Eye (tissue), 1 donor: Measurements from ENCODE around the gene MYH14.
A peak's percentile ranks its signal among the peaks of the same experiment; 100 is the strongest.

Experiments
- DNase-seq: peaks from one replicate; pipeline ENCODE4 v3.0.0-alpha.2; 2015

Gene MYH14

DNA sequence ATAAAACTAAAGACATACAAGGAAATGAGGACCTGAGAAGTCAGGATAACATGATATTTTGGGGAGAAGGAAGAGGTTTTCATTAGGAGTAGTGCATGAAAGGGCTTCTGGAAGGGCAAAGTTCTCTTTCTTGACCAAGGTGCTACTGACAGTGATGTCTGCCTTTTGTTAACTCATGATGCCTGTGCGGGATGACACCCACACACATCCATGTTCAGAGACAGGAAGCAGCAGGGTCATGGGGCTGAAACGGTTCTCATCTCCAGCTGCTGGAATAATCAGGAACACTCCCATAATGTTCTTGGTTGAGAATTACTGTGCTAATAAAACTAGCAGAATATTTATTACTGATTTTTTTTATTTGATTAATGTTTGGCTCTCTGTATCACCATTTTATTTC lies 96.6 kb downstream of the MYH14 start:
- DNase-seq = no peak

DNA sequence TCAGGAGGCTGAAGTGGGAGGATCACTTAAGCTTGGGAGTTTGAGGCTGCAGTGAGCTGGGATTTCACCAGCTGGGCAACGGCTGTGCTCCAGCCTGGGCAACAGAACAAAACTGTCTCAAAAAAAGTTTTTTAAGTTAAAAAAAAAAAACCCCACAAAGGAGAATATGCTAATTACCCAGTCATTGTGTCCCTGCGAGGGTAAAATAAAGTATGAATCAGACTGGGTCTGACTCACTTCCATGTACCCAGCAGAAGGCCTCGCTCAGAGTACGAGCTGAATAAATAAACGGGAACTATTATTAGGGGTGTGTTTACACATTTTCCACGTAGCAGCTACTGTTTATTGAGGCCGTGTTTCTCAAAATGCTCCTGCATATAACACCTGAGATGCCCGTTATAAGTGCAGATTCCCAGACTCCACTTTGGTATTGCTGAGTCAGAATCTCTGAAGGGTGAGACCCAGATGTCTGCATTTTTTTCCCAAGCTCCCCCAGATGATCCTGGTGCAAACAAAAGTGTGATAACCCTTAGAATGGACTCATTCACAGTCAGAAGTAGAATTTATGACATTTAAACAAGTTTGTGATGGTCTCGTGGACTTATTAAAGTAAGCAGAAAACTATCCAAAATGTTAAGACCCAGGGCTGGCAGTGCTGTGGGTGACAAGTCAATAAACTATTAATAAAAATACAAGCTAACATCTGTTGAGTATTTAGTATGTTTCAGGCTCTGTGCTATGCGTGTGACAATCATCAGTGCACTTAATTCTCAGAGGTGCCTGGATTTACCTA lies 97.6 kb downstream of the MYH14 start:
- DNase-seq = no peak

DNA sequence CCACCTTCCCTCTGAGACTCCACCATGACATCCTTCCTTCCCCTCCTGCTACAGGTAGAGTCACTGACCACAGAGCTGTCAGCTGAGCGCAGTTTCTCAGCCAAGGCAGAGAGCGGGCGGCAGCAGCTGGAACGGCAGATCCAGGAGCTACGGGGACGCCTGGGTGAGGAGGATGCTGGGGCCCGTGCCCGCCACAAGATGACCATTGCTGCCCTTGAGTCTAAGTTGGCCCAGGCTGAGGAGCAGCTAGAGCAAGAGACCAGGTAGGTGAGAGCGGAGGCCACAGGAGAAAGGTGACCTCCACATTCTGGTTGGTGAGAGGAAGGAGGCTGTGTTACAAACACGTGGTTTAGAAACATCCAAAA lies 98.2 kb downstream of the MYH14 start:
- DNase-seq = no peak

DNA sequence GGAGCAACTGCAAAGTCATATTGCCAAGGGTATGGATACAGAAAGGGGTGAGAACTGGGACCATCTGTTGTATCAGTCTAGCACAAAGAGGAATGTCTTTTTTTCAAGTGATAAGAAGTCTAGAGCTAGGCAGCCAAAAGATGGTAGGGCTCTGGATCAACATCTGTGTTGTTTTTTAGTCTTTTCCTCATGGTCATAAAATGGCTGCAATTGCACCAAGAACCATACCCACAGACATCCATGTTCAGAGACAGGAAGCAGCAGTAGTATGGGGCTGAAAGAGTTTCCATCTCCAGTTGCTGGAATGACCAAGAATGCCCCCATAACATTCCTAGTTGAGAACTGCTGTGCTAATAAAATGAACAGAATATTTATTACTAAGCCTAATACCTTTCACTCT lies 100.1 kb downstream of the MYH14 start:
- no peak for DNase-seq

DNA sequence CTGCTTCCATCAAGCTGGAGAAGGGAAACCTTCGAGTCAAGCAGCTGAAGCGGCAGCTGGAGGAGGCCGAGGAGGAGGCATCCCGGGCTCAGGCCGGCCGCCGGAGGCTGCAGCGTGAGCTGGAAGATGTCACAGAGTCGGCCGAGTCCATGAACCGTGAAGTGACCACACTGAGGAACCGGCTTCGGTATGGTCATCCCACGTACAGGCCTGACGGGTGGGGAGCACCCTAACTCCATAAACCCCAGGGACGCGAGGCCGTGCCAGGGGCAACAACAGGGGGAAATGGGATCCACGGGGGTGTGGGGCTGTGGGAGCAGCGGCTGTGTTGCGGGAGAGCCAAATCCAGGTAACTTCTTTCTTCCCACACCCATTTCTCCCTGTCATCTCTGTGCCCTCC lies 105.6 kb downstream of the MYH14 start:
- DNase-seq = no peak

- no peak for DNase-seq
Measured at GRCh38 chr19:50309396-50310125, 106.1 kb downstream of the MYH14 start.

- no peak for DNase-seq
Measured at GRCh38 chr19:50310759-50311465, 107.5 kb downstream of the MYH14 start.

- DNase-seq = peak; percentile 73
Measured at GRCh38 chr19:50311723-50312635, 108.6 kb downstream of the MYH14 start.

DNA sequence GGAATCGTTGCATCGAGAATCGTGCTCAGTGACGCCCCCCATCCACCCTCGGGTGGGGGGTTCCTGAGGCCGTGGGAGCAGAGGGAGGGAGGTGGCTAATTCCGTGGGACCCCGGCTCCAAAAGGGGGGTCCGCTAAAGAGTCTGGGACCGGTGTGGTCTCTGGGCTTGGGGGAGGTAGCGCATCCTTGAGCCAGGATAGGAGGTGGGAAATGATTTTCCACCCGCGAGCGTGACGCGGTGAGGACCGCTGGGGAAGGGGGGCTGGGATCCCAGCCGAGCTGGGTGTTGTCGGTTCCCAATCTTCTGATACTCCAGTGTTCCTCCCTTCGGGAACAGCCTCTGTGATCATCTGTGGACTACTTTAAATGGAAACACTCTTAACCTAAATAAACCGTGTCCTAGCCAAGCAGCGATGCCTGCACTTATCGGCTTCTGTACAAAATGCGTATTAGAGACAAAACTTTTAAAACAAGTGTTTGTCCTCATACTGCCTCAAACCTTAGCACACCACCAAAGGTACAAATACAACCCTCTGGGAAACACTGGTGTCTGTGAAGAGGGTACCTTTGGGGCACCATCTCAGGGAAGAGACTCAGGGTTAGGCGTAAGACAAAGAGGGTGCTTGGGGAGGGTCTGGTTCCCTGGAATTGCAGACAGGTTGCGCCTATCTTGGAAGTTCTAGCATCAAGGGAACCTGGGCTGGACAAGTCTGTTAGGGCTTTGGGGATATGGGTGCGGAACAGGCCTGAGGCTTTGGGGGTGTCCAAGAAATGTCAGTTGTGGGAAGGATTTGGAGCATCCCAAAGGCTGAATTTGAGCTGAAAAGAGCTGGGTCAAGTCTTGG lies 109.8 kb downstream of the MYH14 start:
- DNase-seq = peak; percentile 24

- peak; percentile 44 for DNase-seq
Measured at GRCh38 chr19:50313812-50314536, 110.6 kb downstream of the MYH14 start.

- peak; percentile 80 for DNase-seq
Measured at GRCh38 chr19:50314724-50315708, 111.6 kb downstream of the MYH14 start.

DNA sequence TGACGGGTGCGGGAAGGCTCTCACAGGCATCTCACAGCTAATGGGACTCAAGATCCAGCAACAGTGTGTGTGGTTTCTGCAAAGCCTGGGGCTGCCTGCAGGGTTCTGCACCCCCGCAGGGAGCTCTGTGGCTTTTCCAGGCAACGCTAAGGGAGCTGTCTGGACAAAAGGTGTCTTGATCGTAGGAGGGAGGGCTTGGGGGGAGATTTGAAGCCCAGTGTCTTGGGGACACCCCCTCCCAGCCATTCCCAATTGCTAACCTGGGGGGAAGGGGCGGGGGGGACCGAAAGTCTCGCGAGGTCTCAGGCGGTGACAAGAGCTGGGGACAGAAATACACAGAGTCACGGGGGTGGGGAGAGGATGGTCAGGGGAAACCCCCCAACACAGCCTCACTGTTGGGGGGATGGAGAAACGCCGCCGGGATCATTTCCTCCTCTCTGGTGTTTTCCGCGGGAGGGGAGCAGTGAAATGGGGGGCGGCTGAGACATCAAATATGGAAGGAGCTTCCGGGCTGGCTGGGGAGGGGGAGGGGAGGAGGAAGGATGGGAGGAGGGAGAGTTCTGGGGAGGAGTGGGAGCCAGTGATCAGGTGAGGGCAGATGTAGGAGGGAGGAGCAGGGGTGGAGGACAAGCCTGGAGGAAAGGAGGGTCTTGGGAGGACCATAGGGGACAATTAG lies 112.5 kb downstream of the MYH14 start:
- peak; percentile 88 for DNase-seq

DNA sequence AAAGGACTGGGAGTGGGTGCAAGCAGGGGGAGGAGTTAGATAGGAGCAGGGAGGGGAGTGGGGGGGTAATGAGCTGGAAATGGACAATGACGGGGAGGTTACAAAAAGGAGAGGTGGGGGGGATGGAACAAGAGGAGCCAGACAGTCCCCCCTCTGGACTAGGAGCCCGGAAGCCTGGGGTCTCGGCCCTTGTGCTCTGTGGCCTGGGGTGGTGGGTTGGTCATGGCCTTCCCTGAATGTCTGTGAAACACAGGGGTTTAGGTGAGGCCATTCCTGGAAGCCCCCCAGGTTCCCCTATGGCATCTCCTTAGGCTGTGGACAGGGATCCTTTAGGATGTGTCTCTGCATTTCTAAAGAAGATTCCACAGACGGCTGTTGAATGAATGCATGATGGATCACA lies 113.7 kb downstream of the MYH14 start:
- no peak for DNase-seq

GRCh38 chr19:50318438-50318837 lies 115.0 kb downstream of the MYH14 start:
- no peak for DNase-seq

DNA sequence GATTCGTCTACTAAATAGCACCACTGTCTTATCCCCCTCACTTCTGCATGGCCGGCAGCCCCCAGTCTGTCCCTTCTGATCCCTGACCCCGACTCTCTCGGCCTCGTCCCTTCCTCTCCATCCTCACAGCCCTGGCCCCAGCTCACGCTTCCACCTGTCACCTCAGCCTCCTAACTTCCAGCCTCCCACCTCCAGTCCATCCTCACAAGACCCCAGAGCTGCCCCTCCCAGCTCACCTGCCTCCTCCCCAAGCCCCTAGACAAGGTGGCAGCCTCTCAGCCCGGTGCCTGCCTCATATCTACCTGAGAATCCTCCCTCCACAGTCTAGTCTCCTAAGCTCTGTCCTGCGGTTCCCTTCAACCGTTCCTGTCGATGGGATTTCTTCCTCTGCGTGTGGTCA lies 115.7 kb downstream of the MYH14 start:
- DNase-seq = no peak

DNA sequence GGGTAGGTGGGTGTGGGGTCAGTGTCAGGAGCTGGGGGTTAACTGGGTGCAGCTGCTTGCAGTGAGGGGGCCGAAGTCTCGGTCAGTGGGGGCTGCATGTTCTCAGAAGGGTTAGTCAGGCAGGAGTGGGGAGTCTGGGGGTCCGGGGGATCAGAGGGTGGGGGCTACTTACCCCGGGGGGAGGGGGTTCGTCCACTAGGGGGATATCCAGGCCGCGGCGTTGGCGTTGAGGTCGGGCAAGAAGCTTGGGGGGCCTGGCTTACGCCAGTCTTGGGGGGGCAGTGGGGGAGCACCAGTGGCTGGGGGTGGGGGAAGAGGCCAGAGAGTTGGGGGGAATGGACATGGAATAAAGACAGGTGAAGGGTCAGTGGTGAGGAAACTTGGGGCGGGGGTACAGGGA lies 116.6 kb downstream of the MYH14 start:
- no peak for DNase-seq

- DNase-seq = no peak
Measured at GRCh38 chr19:50320596-50320995, 117.2 kb downstream of the MYH14 start.

- no peak for DNase-seq
Measured at GRCh38 chr19:50321831-50322230, 118.4 kb downstream of the MYH14 start.

GRCh38 chr19:50322234-50322633 lies 118.8 kb downstream of the MYH14 start:
- DNase-seq = no peak
